ENCODE data around the gene MTHFD1L. TPM values are rescaled to one million over a fixed set of nuclear protein-coding genes. Genes with fewer than 3 reads are reported as not detected.

The MTHFD1L gene
- total and polyA plus RNA-seq, 2 of the 4 experiments (the other 2 are of a cell fraction), result 43.5 to 53.2 TPM

DNA sequence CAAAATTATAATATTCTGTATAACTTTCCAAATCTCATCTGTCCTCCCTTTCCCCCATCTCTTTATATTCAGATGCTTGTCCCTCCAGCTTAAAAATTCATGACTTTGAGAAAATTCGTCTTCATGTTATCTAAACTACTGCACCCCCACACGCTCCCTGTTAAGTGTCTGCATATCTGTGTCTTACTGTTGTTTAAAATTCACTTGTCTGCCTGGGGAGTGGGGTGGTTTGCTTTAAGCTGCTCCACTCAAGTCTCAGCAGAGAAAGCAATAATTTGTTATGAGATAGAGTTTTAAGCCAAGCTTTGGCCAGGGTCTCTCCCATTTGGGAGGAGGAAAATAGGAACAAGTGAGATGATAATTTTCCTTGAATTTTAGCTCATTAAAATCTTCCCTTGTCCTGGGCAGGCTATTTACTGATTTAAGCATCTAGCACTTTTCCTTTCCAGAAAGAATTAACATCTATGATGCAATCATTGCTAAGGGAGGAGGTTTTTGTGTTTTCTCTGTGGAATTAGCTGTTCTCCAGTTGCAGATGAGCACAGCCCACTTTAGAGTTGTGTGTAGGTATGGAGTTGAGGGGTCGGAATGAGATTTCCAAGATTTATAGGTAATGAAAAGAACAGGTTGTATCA lies 36.8 kb downstream of the MTHFD1L start:
- 100% methylated on average over 1 of the region's 3 CpGs; no CpG with 5 or more reads in 1 of the 2 experiments for WGBS, 2 experiments (ENCODE audit: extremely low coverage in 2 of 2, insufficient read length in 1 of 2)
- Histone ChIP-seq H3K36me3 (ENCODE audit: control insufficient read depth, insufficient read depth, low read length) (peaks cover 45% of the 10 kb centered on the region), H2BK20ac (ENCODE audit: low read depth, low read length) (no peak overlapping the region), H3K18ac (ENCODE audit: low read depth, low read length) (peak overlapping the region; percentile 63; the same call in 1 of the 2 replicates), H3K27ac (ENCODE audit: insufficient read depth, low read length) (peak overlapping the region; percentile 80; the same call in 1 of the 2 replicates), H3K9ac (ENCODE audit: low read depth, low read length) (no peak overlapping the region), H3K9me1 (ENCODE audit: insufficient read depth, low read length) (peaks cover 10% of the 10 kb centered on the region), H3K4me3 (ENCODE audit: insufficient read depth, low read depth, low read length) (no peak overlapping the region), H4K8ac (ENCODE audit: low read depth in 2 of 2, low read length in 2 of 2) (peak overlapping the region in 1 of 2 experiments; percentile 11; a peak in 2 of 4 replicates), H3K23ac (ENCODE audit: low read depth, low read length) (peak overlapping the region; percentile 0; the same call in 1 of the 2 replicates), H3K9me3 (ENCODE audit: control insufficient read depth, insufficient read depth, low read length) (no peaks in the 10 kb centered on the region), H3K14ac (replicated peaks; ENCODE audit: low read depth, low read length) (no peak overlapping the region), H4K5ac (ENCODE audit: low read depth, low read length) (peak overlapping the region; percentile 52; the same call in 1 of the 2 replicates), H3K56ac (ENCODE audit: extremely low read depth, insufficient read depth, low read length) (no peak overlapping the region), H3K27me3 (ENCODE audit: control insufficient read depth, insufficient read depth, low read length) (no peaks in the 10 kb centered on the region), H3K4ac (ENCODE audit: low read depth, low read length) (no peak overlapping the region), H2AK9ac (replicated peaks; ENCODE audit: low read depth, low read length, poor library complexity) (no peak overlapping the region), H2AFZ (replicated peaks; ENCODE audit: low read length, poor library complexity) (no peak overlapping the region), H3K4me2 (ENCODE audit: low read depth, low read length) (no peak overlapping the region), H4K91ac (ENCODE audit: insufficient read depth, low read depth, low read length) (no peak overlapping the region), H2BK120ac (ENCODE audit: low read depth, low read length) (no peak overlapping the region), H2AK5ac (ENCODE audit: low read depth, low read length) (no peak overlapping the region), H3K4me1 (ENCODE audit: control insufficient read depth, insufficient read depth, low read length) (peaks cover 17% of the 10 kb centered on the region), H4K20me1 (ENCODE audit: insufficient read depth, low read length) (no peaks in the 10 kb centered on the region), H2BK15ac (ENCODE audit: low read depth, low read length) (no peak overlapping the region), H3K79me1 (ENCODE audit: low read depth in 1 of 2, low read length in 2 of 2) (peaks cover 29 to 70% of the 10 kb centered on the region in 2 experiments), H2BK5ac (ENCODE audit: low read depth, low read length, poor library complexity, severe bottlenecking) (peak overlapping the region; percentile 54)
- POLR2A ChIA-PET (ENCODE audit: unreplicated experiment), result no interaction called here
- TF ChIP-seq RAD21 (IDR thresholded peaks at IDR 0.05; ENCODE audit: low read length) (no peak), CEBPB (IDR thresholded peaks at IDR 0.05; ENCODE audit: low read depth, low read length) (peak; percentile 91), RCOR1 (IDR thresholded peaks at IDR 0.05; ENCODE audit: insufficient replicate concordance, low read length) (no peak)
- DNase-seq (no peak), ATAC-seq (ENCODE audit: low read depth) (peak; percentile 51)
- in situ Hi-C loops (cut with MboI; ENCODE audit: low sequenced_read_pairs) (no loop called here), dilution Hi-C loops (cut with HindIII; ENCODE audit: low sequenced_read_pairs, unreplicated experiment) (no loop called here), intact Hi-C loops (cut with micrococcal nuclease) (no loop called here)
- CTCF ChIA-PET, result interaction anchor here (0.9 to 1.4 kb wide), 3 partner anchors 10 to 422 kb away, joined by 3 to 4 read pairs (median 4); no protein-coding TSS in a partner anchor
- no TSS peak for BruUV-seq (replicated peaks)
